ENCODE results near the gene SPC24. TPM values are rescaled to one million over a fixed set of nuclear protein-coding genes. Genes with fewer than 3 reads are reported as not detected.
"Not testable (repeated sequence)": the region's sequence is repeated elsewhere in the genome, so short reads cannot be mapped to it uniquely, and the experiment has no call there.

The SPC24 gene
- total RNA-seq, 1 experiment from 2014 or later: 33.9 TPM

GRCh38 chr19:11105014-11105636, 50.5 kb downstream of the SPC24 start:
- no peaks in the 10 kb centered on the region for H4K20me1 ChIP-seq (ENCODE audit: insufficient read depth)

GRCh38 chr19:11103667-11104066, 51.9 kb downstream of the SPC24 start:
- CTCF ChIA-PET; H3K4me2 ChIP-seq (ENCODE audit: low read length); H3K27ac ChIP-seq (ENCODE audit: low read depth, low read length); H3K9me3 ChIP-seq (ENCODE audit: control insufficient read depth in 1 of 2, insufficient read depth in 1 of 2, low read depth in 1 of 2, low read length in 2 of 2); H2AFZ ChIP-seq (ENCODE audit: low read depth, low read length, poor library complexity, severe bottlenecking); intact Hi-C loops (cut with micrococcal nuclease); H3K9ac ChIP-seq (ENCODE audit: low read length); BruUV-seq (replicated peaks); H3K4me1 ChIP-seq (ENCODE audit: control insufficient read depth in 1 of 2, insufficient read depth in 2 of 2, low read length in 2 of 2); H3K4me3 ChIP-seq (replicated peaks in 1 of 2; ENCODE audit: low read depth in 1 of 2, low read length in 2 of 2); H3K9me2 ChIP-seq (ENCODE audit: insufficient read depth); DNase-seq (ENCODE audit: low read depth, low spot score); ATAC-seq; H4K20me1 ChIP-seq (ENCODE audit: insufficient read depth); RAD21 ChIA-PET (ENCODE audit: low non-redundant PET in 1 of 2, low total read pairs in 2 of 2, uncharacterized antibody in 2 of 2, unreplicated experiment in 2 of 2); POLR2A ChIA-PET; H3K27me3 ChIP-seq (ENCODE audit: insufficient read depth, low read length): not testable (repeated sequence)
- peaks cover 57 to 65% of the 10 kb centered on the region in 2 experiments for H3K36me3 ChIP-seq (ENCODE audit: control insufficient read depth in 1 of 2, insufficient read depth in 2 of 2, low read length in 2 of 2)
- H3K79me2 ChIP-seq (ENCODE audit: insufficient read depth, low read length): peaks cover 75% of the 10 kb centered on the region

More at GRCh38 chr19:11105014-11105636, 50.5 kb downstream of the SPC24 start:
- Histone ChIP-seq H3K9me3 (ENCODE audit: control insufficient read depth in 1 of 2, insufficient read depth in 1 of 2, low read depth in 1 of 2, low read length in 2 of 2) (no peaks in the 10 kb centered on the region), H3K9me2 (ENCODE audit: insufficient read depth) (no peaks in the 10 kb centered on the region), H3K27me3 (ENCODE audit: insufficient read depth, low read length) (no peaks in the 10 kb centered on the region), H3K9ac (ENCODE audit: low read length) (no peak overlapping the region), H3K27ac (ENCODE audit: low read depth, low read length) (no peak overlapping the region), H2AFZ (ENCODE audit: low read depth, low read length, poor library complexity, severe bottlenecking) (no peak overlapping the region), H3K4me2 (ENCODE audit: low read length) (no peak overlapping the region), H3K4me1 (ENCODE audit: control insufficient read depth in 1 of 2, insufficient read depth in 2 of 2, low read length in 2 of 2) (peaks cover 0 to 6% of the 10 kb centered on the region in 2 experiments; a peak in 1 of 4 replicates), H3K36me3 (ENCODE audit: control insufficient read depth in 1 of 2, insufficient read depth in 2 of 2, low read length in 2 of 2) (peaks cover 61 to 66% of the 10 kb centered on the region in 2 experiments), H3K79me2 (ENCODE audit: insufficient read depth, low read length) (peaks cover 64% of the 10 kb centered on the region), H3K4me3 (replicated peaks in 1 of 2; ENCODE audit: low read depth in 1 of 2, low read length in 2 of 2) (no peak overlapping the region)
- peak; percentile 47 for ATAC-seq
- ChIA-PET RAD21 (ENCODE audit: low non-redundant PET in 1 of 2, low total read pairs in 2 of 2, uncharacterized antibody in 2 of 2, unreplicated experiment in 2 of 2) (no interaction called here), CTCF (no interaction called here), POLR2A (interaction anchor here (1.1 kb wide), 1 partner anchor 10 kb away, joined by 3 read pairs; no protein-coding TSS in a partner anchor)
- DNase-seq (ENCODE audit: low read depth, low spot score): no peak
- BruUV-seq (replicated peaks): no TSS peak
- no peak for TF ChIP-seq RAD21 (IDR thresholded peaks at IDR 0.05; ENCODE audit: low read depth)
- TF ChIP-seq SRF (IDR thresholded peaks at IDR 0.05; ENCODE audit: low read depth): no peak
- TF ChIP-seq CBX3 (IDR thresholded peaks at IDR 0.05; ENCODE audit: low read depth): no peak
- TF ChIP-seq EGR1 (IDR thresholded peaks at IDR 0.05; ENCODE audit: low read depth): no peak
- no peak for TF ChIP-seq TCF7L2 (IDR thresholded peaks at IDR 0.05; ENCODE audit: borderline replicate concordance, extremely low read depth, insufficient read depth, insufficient read length)
- no peak for TF ChIP-seq EZH2 (IDR thresholded peaks at IDR 0.05)
- no peak for TF ChIP-seq FOSL1 (IDR thresholded peaks at IDR 0.05; ENCODE audit: low read depth)
- no peak for TF ChIP-seq ATF3 (IDR thresholded peaks at IDR 0.05)
- TF ChIP-seq ZNF274 (IDR thresholded peaks at IDR 0.05; ENCODE audit: low read depth, low read length): no peak
- intact Hi-C loops (cut with micrococcal nuclease): no loop called here

Measured in HCT116 (cell line).